Stimulated activated CD4-positive, alpha-beta T cell treated with anti-CD3 and anti-CD28 coated beads, Interleukin-4, amount 100 ng/mL, for 1 hour (primary cell): Measurements from ENCODE around the gene KCNE1.
"Not testable (repeated sequence)": the region's sequence is repeated elsewhere in the genome, so short reads cannot be mapped to it uniquely, and the experiment has no call there.

ENCODE experiments used
- DNase-seq: peaks from one replicate; pipeline ENCODE4 v3.0.0-alpha.2; 2020

Gene KCNE1

DNA sequence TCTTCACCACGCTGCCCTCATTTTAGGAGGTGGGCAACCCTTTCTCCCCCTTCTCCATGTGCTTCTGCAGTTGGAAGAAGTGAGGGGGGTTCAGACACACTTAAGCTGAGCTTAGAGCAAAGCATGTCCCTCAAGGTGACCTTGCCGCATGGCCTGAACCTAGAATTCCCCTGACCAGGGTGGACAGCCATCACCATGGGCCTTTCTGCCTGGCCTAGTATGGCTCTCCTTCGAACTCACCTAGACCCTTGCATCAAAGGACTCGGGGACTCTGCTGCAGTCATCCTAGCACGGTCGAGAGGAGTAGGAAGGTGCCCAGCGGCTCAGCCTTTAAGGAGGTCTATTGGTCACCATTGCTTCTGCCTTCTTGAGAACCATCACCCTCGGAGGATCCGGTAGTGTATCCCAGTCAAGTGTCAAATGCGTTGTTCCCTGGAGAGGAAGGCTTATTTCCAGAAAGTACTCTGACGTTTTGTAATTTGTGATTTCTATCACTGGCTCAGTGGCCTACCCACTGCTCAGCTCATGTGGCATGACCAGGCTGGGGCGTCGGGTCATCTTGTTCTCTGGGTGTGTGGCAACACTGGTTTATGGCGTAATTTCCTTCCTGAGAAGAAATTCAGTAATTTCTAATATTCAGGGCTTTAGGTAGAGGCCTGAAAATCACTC lies at the start of gene KCNE1:
KCNE1 (minus strand) TSS at position 424 of the 669 bp plus-strand sequence. CDS start 62,576 bp downstream, outside the sequence.
- no peak for DNase-seq

DNA sequence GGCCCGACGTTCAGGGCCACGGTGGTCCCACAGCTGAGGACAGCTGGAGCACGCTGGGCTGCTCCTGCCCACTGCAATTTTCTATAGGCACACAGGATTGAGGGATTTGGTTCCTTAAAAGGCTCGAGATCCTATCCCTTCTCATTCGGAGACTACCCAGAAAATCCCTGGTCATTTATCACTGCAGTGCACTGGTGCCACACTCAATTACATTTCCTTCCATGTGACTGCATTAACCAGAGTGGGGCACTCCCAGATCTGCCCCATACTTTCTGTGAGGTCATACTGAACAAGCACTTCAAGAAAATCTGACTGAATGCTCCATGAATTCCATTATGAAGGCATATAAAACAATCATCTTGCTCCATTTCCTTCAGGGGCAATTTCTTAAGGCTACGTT lies 49.8 kb upstream of the KCNE1 start:
- no peak for DNase-seq

DNA sequence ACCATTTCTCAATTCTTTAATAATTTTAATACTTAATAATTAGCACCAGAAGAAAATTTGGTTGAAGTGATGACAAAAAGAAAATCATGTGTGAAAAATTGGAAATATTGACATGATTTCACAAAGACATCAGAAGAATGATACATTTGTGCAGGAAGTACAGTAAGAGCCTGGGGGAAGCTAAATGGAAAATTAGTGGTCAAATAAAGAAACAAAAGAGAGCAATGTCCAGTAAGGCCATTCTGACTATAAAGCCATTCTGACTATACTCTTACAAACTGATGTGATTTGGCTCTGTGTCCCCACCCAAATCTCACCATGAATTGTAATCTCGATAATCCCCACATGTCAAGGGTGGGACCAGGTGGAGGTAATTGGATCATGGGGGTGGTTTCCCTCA lies 48.6 kb upstream of the KCNE1 start:
- DNase-seq = no peak

DNA sequence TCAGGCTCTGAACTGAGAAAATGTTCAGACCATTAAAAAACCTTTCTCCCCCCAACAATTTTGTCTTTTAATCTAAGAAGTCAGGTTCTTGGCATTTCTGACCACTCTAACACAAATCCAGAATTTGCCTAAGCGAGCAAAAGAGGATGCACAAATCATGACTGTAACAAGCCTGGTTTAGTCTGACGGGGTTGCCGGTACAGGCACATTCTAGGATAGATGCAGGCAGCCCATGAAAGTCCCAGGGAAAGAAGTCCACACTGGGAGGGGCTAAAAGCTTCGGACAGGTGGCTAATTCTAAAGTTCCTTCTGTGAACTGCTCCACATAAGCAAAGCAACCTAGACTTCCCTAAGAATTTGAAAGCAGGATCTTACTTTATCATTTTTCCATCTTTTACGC lies 48.0 kb upstream of the KCNE1 start:
- DNase-seq = no peak

DNA sequence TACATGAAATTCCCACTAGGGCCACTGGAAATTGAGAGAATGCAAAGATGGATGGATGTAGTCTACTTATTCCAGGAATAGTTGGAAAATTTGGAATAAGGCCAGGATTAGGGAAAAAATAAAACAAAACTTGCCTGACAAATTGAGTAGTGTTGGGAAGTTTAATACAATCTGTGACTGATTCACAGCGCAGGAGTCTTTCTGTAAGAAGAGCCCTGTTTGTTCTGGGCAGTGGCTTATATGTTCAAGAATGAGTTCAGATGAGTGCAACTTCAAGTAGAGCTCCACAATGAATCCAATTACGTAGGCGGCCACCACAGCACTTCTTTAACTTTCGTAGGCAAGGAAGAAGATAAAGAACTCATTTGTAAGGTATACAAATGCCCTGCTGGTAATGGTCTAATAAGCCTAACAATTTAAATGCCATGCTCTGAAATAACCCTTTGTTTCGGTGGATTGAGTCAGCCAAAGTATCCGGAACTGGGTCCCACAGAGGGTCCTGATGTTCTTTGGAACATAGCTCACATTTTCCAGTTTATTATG lies 47.1 kb upstream of the KCNE1 start:
- no peak for DNase-seq

DNA sequence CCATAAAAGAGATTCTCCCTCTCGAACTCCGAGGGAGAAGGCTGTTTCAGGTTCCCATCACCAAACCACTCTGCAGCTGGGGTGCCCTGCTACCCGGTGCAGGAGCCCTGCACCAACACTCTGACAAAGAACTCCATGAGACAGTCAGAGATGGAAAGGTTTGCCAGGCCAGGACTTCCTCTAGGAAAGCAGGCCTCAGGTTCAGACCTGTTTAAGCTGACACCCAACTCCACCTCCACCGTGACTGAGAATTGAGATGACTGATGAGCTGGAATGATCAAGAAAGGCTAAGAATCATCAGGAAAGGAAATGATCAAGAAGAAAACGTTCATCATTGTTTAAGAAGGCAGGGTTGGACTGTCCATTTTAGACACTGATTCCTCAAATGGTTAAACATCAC lies 46.2 kb upstream of the KCNE1 start:
- no peak for DNase-seq

DNA sequence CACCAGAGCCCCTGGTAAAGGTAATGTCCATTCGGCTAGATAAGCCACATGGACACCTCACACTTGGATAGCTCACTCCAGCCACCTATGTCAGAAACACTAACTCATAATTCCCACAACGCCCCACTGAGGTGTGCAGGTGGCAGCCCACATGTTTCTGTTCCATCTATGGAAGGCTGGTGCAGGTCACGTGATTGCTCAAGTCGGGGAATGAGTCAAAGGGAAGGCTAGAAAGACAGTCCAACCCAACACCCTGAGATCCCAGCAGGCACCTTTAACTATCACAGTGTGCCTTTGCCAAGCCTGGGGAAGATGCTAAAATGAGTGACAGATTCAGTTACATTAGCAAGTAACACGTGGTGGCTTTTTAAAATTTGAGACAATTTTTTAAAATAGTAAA lies 45.3 kb upstream of the KCNE1 start:
- DNase-seq = no peak

DNA sequence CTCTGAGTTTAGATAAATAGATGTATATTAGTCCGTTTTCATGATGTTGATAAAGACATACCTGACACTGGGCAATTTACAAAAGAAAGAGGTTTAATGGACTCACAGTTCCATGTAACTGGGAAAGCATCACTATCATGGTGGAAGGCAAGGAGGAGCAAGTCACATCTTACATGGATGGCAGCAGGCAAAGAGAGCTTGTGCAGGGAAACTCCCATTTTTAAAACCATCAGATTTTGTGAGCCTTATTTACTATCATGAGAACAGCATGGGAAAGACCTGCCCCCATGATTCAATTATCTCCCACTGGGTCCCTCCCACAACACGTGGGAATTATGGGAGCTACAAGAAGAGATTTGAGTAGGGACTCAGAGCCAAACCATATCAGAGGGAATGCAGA lies 42.7 kb upstream of the KCNE1 start:
- not testable (repeated sequence) for DNase-seq

DNA sequence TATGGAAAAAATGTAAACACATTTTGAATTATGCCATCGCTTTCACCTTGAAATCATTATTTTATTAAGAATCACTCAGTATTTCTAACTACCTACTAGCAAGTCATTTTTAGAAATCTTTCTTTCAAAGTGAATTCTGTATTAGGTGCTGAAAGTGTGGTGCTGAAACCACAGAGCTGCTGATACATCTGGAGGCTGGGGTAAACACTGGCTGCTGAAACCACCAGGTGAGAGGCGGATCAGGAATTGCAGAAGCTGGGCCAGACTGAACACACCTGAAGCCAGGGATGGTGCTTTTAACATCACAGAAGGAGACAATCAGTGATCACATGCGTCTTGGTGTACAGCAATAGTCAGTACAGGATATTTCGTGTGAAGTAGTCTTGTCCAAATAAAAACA lies 42.2 kb upstream of the KCNE1 start:
- DNase-seq = no peak

DNA sequence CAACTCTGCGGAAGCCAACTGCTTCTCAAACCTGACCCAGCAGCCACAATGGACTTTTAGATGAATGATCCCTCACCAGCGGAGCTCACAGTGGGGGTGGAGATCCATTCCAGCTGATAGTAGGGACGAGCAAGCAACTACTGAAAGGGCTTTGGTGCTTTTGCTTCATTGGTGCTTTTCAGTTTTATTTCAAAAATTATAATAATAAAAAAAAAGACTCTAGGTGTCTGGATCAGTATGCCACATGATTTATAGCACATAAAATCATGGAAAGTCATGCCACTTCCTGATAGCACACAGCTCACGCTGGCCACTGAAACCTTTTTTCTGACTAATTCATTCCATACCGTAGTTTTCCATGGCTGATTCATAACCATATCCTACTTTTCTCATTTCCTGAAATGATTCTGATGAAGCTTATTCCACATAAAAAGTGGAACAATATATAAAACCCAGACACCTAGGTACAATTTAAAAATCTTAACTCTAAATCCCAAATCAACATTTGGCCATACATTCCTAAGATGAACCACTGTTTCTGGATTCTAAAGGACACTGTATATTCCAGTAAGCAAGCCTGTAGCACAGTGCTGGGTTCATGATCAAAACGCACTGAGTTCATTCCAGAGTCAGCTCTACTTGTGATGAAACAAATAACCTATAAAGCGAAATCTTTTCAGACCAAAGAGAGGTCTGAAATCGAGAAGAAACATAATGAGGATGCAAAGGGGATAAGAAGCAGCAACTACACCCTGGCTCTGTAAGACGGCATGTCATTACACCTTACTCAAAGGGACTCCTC lies 41.3 kb upstream of the KCNE1 start:
- DNase-seq = no peak

DNA sequence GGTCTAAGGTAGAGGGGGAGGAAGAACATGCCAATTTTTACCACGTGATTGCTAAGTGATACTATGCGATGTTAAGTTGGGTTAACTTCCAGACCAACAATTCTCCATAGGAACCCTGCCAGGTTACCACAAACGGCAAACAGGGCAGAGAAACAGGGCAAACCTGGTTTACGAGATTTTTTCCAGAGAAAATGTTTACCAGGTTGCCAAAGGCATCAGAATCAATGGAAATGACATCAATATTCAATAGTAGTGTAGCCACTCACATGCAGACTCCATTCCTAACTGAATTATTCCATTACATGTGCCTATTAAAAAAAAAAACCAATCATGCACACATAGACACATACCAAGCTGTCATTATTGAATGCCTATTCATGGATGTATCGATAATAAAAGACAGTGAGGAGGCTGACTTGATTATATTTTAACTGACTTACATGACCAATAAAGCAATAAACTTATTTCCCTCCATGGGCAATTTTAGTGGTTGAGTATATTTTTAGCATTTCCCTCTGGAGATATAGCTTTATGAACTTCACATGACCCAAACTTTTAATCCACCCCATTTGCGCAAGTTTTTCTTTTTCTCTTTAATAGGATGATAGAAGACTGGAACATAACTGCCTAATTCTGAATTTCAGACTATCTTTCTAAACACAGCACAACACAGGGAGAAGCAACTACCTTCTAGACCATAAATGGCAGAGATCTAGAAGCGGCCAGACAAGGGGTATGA lies 40.5 kb upstream of the KCNE1 start:
- DNase-seq = no peak

DNA sequence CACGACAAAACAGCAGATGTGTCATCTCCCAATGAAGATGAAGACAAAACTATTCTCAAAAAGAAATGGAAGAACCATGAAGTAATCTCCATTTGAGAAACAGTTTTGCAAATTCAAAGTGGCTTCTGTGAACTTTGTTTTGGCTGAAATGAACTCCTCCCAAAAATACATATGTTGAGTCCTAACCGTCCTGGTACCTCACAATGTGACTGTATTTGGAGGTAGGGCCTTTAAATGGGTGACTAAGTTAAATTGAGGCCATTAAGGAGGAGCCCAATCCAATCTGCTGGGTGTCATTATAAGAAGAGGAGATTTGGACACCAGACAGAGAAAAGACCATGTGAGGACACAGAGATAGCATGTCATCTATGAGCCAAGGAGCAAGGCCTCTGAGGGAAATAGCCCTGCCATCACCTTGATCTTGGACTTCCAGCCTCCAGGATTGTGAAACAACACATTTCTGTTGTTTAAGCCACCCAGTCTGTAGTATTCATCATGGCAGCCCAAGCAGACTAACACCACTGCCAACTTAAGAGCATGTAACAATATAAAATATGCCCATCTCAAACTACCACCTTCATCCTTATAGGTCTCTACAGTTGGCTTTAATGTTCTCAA lies 38.3 kb upstream of the KCNE1 start:
- no peak for DNase-seq

DNA sequence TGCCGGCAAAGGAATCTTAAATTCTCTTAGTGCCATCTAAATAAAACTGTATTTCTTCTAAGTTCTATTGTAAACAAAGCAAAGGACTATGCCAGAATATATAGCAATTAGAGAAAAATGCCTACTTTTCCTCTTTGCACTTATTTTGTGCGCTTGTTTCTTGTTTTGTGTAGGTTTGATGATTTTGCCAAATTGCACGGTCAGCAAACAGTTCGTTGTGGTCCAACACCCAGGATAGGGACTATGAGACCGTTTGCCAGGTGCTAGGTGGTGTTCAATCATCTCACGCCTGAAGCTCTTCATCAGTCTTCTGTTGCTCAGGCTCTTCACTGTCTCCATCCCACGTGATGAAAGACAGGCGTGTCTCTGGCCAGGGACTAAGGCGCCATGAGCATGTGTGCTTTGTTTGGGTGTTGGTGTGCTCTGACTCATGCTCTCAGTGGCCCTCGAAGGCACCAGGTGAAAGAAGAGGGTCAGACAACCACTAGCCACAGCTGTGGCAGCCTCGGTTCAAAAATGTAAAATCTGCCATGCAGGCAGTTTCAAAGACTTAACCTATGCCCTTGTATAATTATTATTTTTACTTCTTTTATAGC lies 36.9 kb upstream of the KCNE1 start:
- no peak for DNase-seq

DNA sequence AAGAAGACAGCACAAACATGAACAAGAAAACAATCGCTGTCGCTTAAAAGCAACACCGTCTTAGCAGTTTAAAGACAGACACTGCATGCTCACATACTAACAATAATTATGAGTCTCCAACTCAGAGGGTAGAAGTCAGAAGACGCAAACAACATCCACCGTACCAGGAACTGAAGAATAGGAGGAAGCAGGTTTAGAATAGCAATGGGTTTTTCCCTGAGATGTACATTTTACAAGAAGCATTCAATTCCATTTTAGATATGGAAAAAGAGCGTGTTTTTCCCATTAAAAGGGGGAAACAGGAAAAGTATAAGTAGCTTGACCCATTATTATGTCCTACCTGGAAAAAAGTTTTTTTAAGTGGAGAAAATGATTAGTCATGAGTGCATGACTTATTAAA lies 34.5 kb upstream of the KCNE1 start:
- DNase-seq = no peak

DNA sequence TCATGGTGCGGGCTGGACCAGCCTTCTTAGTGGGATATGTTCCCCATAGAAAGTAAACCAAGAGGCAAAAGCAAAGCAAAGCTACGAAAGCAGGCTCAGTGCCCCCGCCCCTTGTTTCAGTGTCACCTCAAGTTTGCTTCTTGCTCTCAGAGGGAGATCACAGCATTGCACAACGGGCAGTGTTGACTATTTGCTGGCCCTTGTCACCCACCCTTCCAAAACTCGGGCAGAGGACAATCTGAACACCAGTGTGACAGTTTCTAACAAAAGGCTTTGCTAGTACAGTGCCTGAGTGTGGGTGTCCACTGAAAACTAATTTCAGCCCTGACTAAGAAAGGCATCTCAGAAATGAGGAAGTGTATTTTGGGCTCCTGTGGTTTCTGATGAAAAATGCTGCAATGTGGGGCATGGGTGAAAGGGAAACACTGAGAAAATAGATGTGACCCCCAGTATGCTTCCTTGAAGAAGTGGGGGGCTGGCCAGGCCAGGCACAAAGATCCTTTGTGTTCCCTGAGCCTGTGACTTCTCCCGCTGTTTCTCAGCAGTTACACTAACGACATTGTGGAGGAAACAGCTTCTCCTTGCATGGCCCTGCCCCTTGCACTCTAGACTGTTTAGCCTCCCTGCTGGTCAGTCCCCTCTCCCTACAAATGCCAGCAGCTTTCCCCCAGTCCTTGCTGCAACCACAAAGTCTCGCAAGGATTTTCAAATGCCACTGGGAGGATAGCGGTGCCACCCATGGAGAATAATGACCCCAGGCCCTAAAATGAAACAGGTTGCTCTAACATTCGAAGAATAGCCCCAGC lies 33.3 kb upstream of the KCNE1 start:
- DNase-seq = no peak

DNA sequence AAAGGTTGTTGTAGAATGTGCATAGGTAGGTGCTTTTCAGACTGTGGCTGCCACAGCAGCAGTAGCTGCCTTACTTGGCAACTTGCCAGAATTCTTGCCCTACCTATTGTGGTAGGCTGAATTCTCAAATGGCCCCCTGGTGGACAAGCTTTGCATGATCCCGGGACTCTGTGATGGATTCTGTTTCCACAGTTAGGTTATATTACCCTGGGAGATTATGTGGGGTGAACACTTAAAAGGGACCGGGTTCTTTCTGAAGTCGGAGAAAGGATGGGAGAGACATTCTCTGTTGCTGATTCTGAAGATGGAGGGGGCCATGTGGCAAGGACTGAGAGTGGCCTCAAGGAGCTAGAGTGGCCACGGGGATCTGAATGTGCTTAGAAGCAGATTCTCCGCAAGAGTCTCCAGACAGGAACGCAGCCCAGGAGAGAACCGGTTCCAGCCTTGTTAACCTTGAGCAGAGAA lies 32.1 kb upstream of the KCNE1 start:
- DNase-seq = peak; percentile 41

DNA sequence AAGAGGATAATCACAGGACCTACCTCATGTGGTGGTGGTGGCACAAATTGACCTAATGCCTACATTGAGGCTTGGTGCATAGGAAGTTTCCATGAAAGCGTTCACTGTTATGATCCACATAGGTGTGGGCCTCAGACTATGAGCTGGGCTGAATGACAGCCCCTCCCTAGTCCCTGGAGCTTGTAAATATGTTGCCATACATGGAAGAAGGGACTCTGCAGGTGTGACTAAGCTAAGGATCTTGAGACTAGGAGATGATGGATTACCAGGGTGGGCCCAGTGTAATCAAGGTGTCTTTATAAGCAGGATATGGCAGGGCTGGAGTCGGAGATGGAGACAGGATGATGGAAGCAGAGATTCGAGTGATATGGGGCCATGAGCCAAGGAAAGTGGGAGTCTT lies 31.0 kb upstream of the KCNE1 start:
- DNase-seq = no peak

DNA sequence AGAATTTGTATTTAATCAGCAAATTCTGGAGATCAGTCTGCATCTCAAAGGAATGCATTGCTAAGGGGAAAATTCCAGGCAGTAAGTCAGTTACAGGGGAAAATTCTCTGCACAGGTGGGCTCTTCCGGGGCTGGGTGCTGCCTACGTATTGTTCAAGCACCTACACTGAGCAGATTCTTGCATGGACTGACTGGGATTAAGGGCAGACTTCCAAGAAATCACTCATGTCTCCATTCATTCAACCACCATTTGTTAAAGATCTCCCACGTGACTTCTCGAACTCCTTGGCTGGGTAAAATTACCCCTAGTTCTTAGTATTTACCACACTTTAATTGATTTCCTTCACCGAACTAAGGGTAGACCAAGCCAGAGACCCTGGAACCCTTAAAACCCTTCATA lies 28.2 kb upstream of the KCNE1 start:
- DNase-seq = no peak

DNA sequence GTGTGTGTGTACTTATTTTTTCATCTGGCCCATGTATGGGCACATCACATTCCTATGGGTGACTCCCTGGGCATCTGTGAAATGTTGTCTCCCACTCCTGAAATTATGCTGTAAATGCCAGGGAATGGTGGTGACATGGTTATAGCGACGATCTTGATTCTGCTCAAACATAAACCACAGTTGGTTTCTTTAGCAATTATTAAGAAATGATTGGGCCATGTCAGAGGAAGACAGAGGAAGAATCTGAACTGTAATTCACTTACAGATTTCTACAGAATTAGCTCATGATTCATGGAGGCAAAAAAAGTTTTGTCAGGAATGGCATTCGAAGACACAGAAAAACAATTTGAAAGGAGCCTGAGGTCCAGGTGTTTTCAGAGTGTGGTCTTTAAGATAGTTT lies 25.8 kb upstream of the KCNE1 start:
- no peak for DNase-seq

DNA sequence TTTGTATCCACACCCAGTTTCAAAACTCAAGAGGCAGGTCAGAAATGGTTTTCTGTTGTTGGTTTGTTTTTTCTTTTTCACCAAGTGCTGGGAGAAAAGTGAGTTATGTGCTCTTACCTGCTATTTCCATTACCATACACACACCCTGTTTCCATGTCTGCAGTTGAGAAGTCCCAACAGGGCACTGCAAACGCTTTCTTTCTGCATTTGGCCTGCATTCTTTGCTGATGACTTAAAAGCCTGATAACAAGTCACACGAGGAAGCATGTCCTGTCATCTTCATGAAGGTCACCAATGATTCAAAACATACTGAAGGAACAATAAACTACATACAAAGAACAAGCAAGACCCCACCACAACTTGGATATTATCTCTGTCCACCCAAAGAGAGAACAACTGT lies 24.8 kb upstream of the KCNE1 start:
- no peak for DNase-seq

DNA sequence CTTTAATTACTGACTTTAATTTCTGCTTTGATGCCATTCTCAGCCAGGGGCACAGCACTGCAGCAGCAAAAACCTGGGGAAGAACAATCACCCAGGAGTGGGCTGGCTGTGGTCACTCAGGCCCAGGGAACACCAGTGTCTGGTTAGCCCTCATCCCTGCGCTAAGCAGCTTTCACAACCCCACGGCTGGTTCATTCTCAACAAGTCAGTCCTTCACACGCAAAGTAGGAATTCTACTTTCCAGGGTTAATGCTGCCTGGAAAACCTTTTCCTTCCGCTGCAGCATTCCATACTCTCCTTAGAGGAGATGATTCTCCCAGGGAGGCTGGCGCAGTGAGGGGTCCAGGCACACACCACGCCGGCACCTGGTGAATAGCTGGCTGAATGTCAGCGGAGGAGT lies 24.3 kb upstream of the KCNE1 start:
- no peak for DNase-seq

DNA sequence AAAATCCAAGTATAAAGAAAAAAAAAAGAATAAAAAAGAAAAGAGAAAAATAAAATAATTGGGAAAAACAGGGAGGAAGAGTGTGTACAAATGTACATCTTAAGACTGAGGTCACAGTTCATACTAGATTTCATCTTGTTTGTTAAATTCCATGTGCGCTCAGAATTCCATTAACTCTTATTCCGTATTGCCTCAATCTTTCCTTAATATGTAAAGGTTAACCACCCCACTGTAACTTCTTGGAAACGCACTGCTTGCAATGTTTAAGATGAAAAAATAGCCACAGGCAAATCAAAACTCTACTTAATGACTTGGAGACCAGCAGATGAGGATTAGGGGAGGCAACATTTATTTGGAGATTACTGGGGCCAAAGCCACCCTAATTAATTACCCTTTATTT lies 23.9 kb upstream of the KCNE1 start:
- no peak for DNase-seq
